IPS-18c (cell line): ENCODE measurements around the gene SH2D1A.
"Not testable (repeated sequence)": the region's sequence is repeated elsewhere in the genome, so short reads cannot be mapped to it uniquely, and the experiment has no call there.

Source experiments
- H3K4me3 ChIP-seq: 2 replicates; pipeline ENCODE4 v1.7.0; 2013; ENCODE audit warnings: low read depth, mild to moderate bottlenecking, low read length, moderate library complexity; ENCODE audit not compliant: insufficient read depth
- H3K9me3 ChIP-seq: one replicate; pipeline ENCODE4 v1.6.1; 2013; ENCODE audit warnings: mild to moderate bottlenecking, low read length, moderate library complexity; ENCODE audit not compliant: control insufficient read depth, insufficient read depth

The SH2D1A gene

GRCh38 chrX:124401696-124402095, 55.3 kb downstream of the SH2D1A start:
- Histone ChIP-seq H3K9me3 (peaks cover 3% of the 10 kb centered on the region), H3K4me3 (no peak overlapping the region)

- H3K9me3 ChIP-seq, result no peaks in the 10 kb centered on the region
- H3K4me3 ChIP-seq, result no peak overlapping the region
These were observed 59.5 kb downstream of the SH2D1A start for GRCh38 chrX:124405868-124406267.

- H3K9me3 ChIP-seq, result no peaks in the 10 kb centered on the region
- no peak overlapping the region for H3K4me3 ChIP-seq
These were observed 60.1 kb downstream of the SH2D1A start for GRCh38 chrX:124406294-124407014.

- H3K9me3 ChIP-seq, result no peaks in the 10 kb centered on the region
These were observed 60.9 kb downstream of the SH2D1A start for GRCh38 chrX:124407226-124407625.

GRCh38 chrX:124408380-124408779, 62.0 kb downstream of the SH2D1A start:
- H3K9me3 ChIP-seq, H3K4me3 ChIP-seq: not testable (repeated sequence)

More at GRCh38 chrX:124407226-124407625, 60.9 kb downstream of the SH2D1A start:
- no peak overlapping the region for H3K4me3 ChIP-seq

- Histone ChIP-seq H3K9me3 (peaks cover 6% of the 10 kb centered on the region), H3K4me3 (no peak overlapping the region)
These were observed 66.9 kb downstream of the SH2D1A start for GRCh38 chrX:124413244-124413643.

GRCh38 chrX:124414281-124414680, 67.9 kb downstream of the SH2D1A start:
- peaks cover 6% of the 10 kb centered on the region for H3K9me3 ChIP-seq
- no peak overlapping the region for H3K4me3 ChIP-seq

DNA sequence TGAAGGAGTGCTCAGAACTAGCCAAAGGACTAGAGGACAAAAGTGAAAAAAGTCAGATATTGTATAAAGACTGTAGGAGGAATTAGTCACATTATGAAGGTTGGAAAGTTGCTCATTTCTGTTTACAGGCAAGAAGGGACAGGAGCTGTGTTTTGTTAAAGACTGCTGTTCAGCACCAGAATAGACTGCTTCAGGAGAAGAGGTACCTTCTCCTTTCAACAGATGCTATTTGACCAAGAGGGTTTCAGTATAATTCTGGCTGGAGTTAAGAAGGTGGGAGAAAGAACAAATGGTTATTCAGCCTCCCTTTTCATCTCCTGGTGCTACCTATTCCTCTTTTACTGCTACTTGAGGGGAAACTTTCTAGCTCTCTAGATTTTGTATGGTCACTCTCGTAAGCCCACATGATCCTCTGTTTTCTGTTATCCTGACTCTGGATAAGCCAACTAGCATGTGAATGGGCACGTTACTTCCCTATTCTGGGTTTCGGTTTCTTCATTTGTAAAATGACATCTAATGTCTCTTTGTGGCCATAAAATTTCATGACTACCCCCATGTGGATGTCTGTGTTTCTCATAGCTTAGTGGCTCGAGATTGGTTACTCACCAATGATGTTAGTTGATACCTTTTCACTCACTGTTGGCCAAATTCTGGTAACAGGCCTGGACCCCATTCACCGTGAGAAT, 68.9 kb downstream of the SH2D1A start:
- peaks cover 6% of the 10 kb centered on the region for H3K9me3 ChIP-seq
- no peak overlapping the region for H3K4me3 ChIP-seq

DNA sequence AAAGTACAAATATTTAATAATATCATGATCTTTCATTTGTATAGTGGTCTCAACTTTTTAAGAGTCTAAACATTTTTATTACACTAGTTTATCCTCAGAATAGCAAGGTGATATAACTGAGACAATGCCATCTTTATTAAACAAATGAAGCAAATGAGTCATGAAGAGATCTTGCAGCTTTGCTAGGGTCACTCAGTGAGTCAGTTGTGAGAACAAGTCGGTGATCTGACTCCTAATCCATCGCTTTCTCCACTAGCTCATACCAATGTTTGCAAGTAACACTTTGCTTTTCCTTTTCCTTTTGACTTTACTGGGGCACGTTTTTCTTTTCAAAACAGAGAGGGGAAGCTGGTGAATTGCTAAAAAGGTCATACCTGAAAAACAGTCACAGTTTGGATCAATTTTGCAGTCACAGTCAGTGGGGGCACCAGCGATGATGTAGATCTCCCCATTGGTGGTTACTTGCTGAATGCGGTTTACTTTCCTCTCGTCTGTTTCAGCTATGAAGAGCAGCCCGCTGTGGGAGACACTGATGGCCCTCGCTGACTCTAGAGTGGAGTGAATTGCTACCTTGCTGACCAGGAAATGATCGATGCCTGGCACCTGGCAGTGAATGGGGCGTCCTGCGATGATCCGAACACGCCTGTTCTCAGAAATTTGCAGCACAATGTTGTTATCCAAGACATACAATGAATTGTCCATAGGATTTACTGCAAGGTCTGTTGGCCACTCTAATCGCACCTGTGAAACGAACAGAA, 75.7 kb downstream of the SH2D1A start:
- Histone ChIP-seq H3K4me3 (no peak overlapping the region), H3K9me3 (peaks cover 5% of the 10 kb centered on the region)
